GM12874 (cell line): ENCODE measurements around the gene LANCL1.

Experiments used
- TF ChIP-seq, protein P1 (sequence below): IDR thresholded peaks from 2 replicates; pipeline ENCODE4 v1.5.1; 2011; ENCODE audit warnings: low read depth, mild to moderate bottlenecking, control low read depth, low read length, moderate library complexity; ENCODE audit not compliant: insufficient read depth

Gene LANCL1

DNA sequence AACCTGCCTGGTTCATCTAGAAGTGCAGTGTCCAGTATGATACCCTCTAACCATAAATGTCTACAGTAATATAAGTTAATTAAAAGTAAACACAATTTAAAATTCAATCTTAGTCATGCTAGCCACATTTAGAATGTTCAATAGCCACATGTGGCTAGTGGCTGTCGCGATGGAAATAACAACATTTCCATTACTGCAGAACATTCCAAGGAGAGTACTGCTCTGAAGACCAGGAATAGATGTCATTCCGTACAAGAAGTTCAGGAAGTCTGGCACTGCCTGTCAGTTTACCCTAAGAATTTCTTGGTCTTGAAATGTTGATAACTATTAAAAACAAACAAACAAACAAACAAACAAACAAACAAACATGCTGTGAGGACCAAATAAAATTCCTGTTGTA, 17.2 kb downstream of the LANCL1 start:
- TF ChIP-seq, protein P1, sequence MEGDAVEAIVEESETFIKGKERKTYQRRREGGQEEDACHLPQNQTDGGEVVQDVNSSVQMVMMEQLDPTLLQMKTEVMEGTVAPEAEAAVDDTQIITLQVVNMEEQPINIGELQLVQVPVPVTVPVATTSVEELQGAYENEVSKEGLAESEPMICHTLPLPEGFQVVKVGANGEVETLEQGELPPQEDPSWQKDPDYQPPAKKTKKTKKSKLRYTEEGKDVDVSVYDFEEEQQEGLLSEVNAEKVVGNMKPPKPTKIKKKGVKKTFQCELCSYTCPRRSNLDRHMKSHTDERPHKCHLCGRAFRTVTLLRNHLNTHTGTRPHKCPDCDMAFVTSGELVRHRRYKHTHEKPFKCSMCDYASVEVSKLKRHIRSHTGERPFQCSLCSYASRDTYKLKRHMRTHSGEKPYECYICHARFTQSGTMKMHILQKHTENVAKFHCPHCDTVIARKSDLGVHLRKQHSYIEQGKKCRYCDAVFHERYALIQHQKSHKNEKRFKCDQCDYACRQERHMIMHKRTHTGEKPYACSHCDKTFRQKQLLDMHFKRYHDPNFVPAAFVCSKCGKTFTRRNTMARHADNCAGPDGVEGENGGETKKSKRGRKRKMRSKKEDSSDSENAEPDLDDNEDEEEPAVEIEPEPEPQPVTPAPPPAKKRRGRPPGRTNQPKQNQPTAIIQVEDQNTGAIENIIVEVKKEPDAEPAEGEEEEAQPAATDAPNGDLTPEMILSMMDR = no peak

DNA sequence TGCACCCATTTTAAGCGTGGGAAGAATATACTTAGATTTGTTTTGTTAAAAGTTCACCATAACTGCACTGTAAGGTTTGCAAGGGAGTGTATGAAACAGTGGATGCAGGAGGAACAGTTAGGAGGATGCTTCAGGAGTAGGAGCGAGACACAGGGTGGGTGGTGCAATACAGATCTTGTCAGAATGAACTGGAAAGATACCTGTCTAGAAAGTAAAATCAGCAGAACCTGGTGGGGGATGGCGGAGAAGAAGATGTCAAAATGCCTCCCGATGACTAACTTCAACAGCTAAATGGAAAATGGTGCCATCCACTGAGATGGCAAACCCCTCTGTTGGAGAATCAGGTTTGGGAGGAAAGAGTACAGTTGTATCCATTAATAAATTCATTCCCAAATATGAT, 18.2 kb downstream of the LANCL1 start:
- TF ChIP-seq, protein P1 = no peak

DNA sequence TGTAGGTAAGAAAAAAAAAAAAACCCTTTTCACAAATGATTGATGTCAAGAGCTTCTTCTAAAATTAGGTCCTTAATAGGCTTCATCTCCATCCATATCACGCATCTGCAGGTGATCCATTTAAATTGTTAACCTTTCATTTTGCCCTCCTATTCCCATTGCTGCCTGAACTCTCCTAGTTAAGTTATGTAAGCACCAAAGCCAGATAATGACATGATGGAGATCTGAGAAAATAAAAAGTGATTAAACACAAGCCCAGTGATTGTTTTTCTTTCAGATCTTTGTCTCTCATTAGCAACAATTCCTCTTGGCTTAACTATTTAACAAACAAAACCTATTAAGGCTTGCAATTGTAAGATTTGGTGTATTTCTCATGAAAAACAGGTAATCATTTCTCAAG, 20.0 kb downstream of the LANCL1 start:
- TF ChIP-seq, protein P1 = no peak

DNA sequence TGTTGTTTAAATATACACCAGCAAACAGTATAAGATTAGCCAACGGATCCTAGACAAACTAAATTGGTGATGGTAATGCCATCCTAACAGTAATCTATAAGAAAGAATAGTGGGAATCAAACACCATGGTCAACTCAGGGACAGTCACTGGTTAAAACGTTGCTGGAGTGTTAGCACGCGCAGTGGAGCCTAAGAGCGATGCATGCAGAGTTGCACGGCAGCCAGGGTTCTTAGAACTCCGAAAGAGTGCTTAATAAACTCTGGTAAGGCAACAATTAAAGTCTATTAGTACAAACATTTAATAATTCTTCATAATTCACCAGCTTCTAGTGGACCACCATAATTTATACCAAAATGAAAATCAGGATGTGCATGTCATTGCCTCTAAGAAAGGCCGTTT, 22.2 kb downstream of the LANCL1 start:
- TF ChIP-seq, protein P1 = no peak

DNA sequence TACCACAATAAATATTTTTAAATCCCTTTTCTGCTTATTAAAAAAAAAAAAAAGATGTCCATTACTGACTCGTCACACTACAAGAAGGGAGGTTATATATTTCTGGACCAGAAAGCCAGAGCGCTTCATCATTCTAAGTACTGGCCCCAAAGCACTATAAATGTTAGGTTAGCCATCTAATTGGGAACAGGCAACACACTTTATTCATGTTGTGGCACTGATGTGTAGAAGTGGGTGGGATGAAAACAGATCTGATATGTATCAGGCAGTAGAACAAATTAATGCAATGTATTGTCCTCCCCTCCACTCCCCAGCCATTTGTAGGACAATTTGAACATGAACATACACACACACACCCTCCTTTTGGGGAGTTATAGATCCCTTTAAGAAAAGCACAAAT, 24.4 kb downstream of the LANCL1 start:
- TF ChIP-seq, protein P1 = no peak

DNA sequence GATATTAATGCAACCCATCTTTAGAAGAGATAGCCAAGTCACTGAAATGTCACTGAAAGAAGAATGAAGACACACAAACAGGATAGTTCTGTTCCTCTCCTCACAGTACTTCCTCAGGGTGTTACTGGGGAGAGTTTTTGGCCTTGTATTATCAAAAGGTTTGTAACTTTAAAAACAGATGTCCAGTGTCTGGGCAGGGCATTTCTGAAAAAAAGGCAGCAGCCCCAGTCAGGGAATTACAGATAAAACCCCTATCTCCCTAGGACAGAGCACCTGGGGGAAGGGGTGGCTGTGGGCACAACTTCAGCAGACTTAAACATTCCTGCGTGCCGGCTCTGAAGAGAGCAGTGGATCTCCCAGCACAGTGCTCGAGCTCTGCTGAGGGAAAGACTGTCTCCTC, 30.8 kb downstream of the LANCL1 start:
- TF ChIP-seq, protein P1 = no peak

DNA sequence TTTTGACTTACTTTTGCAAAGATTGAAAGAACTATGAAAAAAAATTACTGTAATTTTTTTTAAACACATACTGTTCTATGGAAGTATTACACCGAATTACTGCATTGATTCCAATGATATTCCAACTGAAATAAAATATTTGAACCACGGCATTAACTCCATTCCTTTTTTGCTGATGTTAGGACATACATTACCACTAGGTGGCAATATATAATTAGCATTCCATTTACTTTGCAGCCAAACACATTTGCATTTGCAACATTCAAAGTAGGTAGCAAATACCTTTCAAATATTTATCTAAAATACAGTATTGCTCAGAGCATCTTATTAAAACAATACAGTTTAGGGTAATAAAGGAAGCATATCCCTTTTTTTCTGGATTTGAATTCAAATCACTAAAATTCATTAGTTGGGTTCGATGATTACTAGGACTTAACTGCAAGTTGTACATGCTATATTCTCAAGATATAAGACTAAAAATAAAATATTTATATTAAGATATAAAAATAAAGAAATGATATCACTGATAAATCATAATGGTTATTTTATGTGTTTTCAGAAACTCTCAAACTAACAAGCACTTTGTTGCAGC, 31.3 kb downstream of the LANCL1 start:
- TF ChIP-seq, protein P1 = peak; percentile 27; the same call in 1 of the 2 replicates
